ENCODE results near the gene SETX.

GRCh38 chr9:132333556-132333955, 21.2 kb downstream of the SETX start:
- TF ChIP-seq ZNF645 (tag by site-specific recombination; IDR thresholded peaks at IDR 0.05) (no peak), ZFP69B (tag by site-specific recombination; IDR thresholded peaks at IDR 0.05) (no peak), ZNF530 (tag by site-specific recombination; IDR thresholded peaks at IDR 0.05; ENCODE audit: low read depth) (no peak), TCF7L2 (IDR thresholded peaks at IDR 0.05; ENCODE audit: borderline replicate concordance, low read depth, low read length) (no peak), ZNF654 (tag by site-specific recombination; IDR thresholded peaks at IDR 0.05; ENCODE audit: low read depth) (no peak), ZNF211 (tag by site-specific recombination; IDR thresholded peaks at IDR 0.05; ENCODE audit: low read depth) (no peak), REST (tag by site-specific recombination; IDR thresholded peaks at IDR 0.05) (no peak), ZNF24 (tag by site-specific recombination; IDR thresholded peaks at IDR 0.05) (no peak)
- TF ChIP-seq, protein P1, sequence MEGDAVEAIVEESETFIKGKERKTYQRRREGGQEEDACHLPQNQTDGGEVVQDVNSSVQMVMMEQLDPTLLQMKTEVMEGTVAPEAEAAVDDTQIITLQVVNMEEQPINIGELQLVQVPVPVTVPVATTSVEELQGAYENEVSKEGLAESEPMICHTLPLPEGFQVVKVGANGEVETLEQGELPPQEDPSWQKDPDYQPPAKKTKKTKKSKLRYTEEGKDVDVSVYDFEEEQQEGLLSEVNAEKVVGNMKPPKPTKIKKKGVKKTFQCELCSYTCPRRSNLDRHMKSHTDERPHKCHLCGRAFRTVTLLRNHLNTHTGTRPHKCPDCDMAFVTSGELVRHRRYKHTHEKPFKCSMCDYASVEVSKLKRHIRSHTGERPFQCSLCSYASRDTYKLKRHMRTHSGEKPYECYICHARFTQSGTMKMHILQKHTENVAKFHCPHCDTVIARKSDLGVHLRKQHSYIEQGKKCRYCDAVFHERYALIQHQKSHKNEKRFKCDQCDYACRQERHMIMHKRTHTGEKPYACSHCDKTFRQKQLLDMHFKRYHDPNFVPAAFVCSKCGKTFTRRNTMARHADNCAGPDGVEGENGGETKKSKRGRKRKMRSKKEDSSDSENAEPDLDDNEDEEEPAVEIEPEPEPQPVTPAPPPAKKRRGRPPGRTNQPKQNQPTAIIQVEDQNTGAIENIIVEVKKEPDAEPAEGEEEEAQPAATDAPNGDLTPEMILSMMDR (tag by site-specific recombination; IDR thresholded peaks at IDR 0.05) = no peak

Measured in HEK293 (cell line).